ENCODE data around the gene CTF1. TPM values are rescaled to one million over a fixed set of nuclear protein-coding genes. Genes with fewer than 3 reads are reported as not detected.
"Not testable (repeated sequence)": the region's sequence is repeated elsewhere in the genome, so short reads cannot be mapped to it uniquely, and the experiment has no call there.

CTF1 gene
- total RNA-seq, 1 donor from 2014 or later = 6.5 TPM

GRCh38 chr16:30884760-30885159 lies 11.7 kb upstream of the CTF1 start:
- intact Hi-C loops (cut with DNase I) = no loop called here
- DNase-seq (no peak), ATAC-seq (ENCODE audit: poor library complexity) (no peak)

GRCh38 chr16:30885196-30885595 lies 11.2 kb upstream of the CTF1 start:
- no peak for ATAC-seq (ENCODE audit: poor library complexity)
- intact Hi-C loops (cut with DNase I) = no loop called here
- no peak for DNase-seq

DNA sequence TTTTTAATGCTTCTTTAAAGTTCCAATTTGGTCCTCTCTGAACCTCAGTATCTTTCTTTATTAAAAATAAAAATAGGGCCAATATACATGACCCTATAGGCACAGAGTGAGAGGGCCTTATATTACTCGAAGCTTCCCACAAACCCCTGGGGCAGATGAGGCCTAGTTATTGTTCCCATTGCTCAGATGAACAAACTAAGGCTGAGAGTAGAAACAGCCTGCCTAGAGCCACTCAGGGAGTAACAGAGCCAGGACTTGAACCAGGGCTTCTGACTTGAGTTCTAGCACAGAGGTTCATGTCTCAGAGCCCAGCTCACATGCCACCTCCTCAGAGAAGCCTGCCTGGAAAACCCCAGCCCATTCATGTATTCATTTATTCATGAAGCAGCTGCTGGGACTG lies 10.3 kb upstream of the CTF1 start:
- ATAC-seq (ENCODE audit: poor library complexity) (no peak), DNase-seq (no peak)
- intact Hi-C loops (cut with DNase I) = no loop called here

- ATAC-seq (ENCODE audit: poor library complexity) (no peak), DNase-seq (no peak)
- intact Hi-C loops (cut with DNase I) = no loop called here
Observed at GRCh38 chr16:30887927-30888326, 8.5 kb upstream of the CTF1 start.

DNA sequence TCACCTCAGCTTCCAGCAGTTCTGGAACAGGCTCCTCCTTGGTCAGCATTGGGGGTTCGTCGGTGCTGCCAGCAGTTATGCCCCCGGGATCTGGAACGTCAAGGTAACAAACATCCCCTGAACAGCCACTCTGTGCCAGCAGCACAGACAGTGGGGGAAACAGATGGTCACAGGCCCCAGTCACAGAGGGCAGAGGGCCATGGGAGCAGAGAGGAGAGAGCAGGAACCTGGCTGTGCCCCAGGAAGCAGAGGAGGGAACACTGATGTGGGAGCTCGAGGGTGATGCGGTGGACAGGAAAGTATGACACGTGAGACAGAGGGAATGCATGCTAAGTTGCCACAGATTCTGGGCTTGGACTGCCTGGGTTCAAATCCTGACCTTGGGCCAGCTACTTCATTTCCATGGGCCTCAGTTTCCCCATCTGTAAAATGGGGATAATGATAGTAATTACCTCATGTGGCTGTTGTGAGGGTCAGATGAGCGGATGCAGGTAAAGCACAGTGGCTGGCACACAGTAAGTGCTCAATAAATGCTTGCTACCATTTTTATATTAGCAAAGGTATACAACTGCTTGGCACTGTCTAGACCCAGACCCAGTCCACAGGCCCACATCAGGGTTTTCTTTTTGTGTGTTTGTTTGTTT lies 7.4 kb upstream of the CTF1 start:
- DNase-seq (no peak), ATAC-seq (ENCODE audit: poor library complexity) (no peak)
- intact Hi-C loops (cut with DNase I) = no loop called here

DNA sequence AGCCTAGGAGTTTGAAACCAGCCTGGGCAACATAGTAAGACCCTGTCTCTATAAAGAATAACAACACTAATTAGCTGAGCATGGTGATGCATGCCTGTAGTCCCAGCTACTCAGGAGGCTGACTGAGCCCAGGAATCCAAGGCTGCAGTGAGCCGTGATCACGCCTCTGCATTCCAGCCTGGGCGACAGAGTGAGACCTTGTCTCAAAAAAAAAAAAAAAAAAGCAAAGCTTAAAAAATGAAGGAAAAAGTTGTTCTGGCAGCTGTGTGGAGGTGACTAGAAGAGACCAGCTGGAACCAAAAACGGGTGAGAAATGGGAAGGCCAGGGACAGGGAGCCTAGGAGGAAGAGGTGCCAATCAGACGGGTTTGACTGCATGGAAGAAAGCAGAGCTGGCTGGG lies 6.7 kb upstream of the CTF1 start:
- intact Hi-C loops (cut with DNase I) = no loop called here
- ATAC-seq (ENCODE audit: poor library complexity) = no peak

DNA sequence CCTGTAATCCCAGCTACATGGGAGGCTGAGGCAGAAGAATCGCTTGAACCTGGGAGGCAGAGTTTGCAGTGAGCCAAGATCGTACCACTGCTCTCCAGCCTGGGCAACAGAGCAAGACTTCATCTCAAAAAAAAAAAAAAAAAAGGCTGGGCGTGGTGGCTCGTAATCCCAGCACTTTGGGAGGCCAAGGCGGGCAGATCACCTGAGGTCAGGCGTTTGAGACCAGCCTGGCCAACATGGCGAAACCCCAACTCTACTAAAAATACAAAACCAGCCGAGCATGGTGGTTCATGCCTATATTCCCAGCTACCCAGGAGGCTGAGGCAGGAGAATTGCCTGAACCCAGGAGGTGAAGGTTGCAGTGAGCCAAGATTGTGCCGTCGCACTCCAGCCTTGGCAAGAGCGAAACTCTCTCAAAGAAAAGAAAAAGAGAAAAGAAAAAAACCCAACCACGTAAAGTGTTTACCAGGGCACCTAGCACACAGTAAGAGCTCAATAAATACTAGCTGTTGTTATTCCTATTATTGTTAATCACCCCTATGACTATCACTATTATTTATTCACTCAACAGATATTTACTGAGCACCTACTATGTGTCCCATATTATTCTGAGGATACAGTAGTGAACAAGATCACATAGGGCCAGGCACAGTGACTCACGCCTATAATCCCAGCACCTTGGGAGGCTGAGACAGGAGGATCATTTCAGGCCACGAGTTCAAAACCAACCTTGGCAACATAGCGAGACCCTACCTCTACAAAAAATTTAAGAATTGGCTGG lies 5.2 kb upstream of the CTF1 start:
- DNase-seq; ATAC-seq (ENCODE audit: poor library complexity); intact Hi-C loops (cut with DNase I): not testable (repeated sequence)

More for the DNA sequence above, 6.7 kb upstream of the CTF1 start:
- DNase-seq = no peak

DNA sequence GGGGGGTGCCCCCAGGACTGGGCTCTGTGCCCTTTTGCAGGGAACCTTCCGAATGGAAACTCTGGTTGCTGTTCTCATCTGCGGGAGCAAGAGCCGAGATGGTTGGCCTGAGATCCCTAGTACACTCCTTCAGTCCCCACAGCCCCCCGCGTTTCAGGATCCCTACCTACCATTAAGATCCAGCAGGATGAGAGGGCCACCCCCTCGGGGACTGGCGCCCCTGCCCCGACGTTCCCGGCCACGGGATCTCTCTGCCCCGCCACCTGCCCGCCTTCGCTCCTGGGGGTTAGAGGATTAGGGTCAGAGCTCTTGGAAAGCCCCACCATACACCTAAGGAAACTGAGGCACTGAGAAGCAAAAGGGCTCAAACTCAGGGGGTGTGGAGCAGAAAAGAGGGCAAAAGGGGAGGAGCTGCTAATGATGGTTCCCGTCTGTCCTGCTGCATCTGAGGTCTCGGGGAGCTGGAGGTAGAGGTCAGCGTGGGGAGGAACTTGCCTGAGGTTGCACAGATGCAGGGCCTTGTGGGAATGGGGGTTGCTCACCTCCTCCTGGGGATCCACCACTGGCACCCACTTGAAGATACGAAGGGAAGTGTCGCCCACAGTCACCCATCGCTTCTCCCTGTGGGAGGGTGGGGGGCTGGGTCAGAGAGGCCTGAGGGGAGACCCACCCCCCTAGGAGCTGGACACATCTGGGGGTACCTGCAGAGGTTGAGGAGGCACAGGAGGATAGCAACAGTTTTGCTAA lies 3.6 kb upstream of the CTF1 start:
- intact Hi-C loops (cut with DNase I) = no loop called here
- ATAC-seq (ENCODE audit: poor library complexity) = no peak
- DNase-seq = no peak

GRCh38 chr16:30893417-30893743 lies 3.0 kb upstream of the CTF1 start:
- DNase-seq = no peak
- ATAC-seq (ENCODE audit: poor library complexity) = no peak
- intact Hi-C loops (cut with DNase I) = no loop called here

DNA sequence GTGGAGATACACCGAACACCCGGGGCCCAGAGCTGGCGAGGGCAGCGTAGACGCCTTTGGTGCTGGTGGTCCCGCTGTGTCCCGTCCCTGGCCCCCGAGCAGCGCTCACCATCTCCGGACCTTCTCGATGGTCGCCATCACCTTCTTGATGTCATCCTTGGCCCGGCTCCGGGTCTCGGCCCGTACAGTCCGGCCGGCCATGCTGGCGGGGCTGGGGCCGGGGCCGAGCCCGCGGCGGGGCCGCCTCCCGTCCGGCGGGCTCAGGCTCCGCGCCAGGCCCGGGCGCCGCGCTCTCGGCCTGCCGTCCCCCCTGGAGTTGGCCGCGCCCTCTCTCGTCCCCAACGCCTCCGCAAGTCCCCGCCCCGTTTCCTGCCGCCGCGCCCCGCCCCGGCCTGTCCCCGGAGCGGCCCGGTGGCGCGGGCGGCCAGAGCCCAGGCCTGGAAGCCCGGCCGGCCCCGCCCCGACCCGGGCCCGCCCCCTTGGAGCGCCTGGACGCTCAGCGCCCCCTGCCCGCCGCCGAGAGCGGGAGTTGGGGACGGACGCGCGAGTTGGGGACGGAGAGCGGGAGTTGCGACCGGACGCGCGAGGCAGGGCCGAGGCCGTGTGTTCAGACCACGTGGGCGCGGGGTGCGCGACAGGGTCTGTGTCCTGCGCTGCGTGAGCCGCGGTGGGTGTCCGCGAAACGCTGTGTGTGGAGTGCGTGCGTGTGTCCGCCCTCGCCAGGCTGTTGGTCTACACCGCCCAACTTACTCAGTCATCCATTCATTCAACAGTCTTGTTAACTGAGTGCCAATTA lies 2.5 kb upstream of the CTF1 start, which contains the start of gene BCL7C:
Gene BCL7C, minus strand, starts transcription at position 334 of the 796 bp plus-strand sequence. Its CDS starts 133 bp downstream, at position 201.
- ATAC-seq (ENCODE audit: poor library complexity) (peak; percentile 87), DNase-seq (peak; percentile 97)
- intact Hi-C loops (cut with DNase I) = no loop called here

GRCh38 chr16:30894540-30895368 lies 1.7 kb upstream of the CTF1 start:
- no peak for ATAC-seq (ENCODE audit: poor library complexity)
- intact Hi-C loops (cut with DNase I) = no loop called here
- DNase-seq = no peak

DNA sequence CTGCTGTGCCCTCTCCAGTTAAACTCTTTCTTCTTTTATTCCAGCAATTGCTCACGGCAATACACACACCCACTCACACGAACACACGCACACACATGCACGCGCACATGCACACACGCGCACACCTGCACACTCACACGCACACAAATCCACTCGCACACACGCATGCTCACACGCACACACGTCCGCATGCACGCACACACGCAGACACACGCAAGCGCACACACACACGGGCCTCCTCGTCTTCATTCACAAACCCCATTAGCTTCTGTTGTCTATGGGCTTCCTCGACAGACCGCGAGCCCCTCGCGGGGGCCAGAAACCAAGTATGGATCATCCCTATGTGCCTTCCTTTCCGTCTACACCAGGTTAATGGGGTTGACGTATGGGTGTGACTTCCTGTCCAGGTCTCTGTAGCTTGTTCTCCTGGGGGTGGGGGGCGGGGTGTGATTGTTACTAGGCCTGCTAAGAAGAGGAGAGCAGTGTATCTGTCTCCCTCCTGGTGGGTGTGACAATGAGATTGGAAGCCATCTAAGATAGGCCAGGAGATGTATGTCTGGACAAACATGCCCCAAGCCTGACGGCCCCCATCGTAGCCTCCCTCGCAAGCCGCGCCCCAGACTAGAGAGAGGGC lies 670 bp upstream of the CTF1 start:
- DNase-seq = no peak
- intact Hi-C loops (cut with DNase I) = no loop called here
- peak; percentile 0 for ATAC-seq (ENCODE audit: poor library complexity)

- DNase-seq = peak; percentile 96
- peak; percentile 74 for ATAC-seq (ENCODE audit: poor library complexity)
- intact Hi-C loops (cut with DNase I) = no loop called here
Observed at GRCh38 chr16:30896889-30897733, 697 bp downstream of the CTF1 start.

DNA sequence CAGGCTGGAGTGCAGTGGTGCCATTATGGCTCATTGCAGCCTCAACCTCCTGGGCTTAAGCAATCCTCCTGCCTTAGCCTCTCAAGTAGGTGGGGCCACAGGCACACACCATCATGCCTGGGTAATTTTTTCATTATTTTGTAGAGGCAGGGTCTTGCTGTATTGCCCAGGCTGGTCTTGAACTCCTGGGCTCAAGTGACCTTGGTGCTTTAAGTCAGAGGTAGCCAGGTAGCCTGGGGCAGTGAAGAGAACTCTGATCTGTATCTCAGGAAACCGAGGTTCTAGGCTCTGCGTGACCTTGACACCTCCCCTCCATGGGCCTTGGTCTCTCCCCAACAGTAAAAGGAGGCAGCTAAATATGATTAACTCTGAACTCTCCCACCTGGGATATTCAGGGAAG lies 3.4 kb downstream of the CTF1 start:
- ATAC-seq (ENCODE audit: poor library complexity) = no peak
- intact Hi-C loops (cut with DNase I) = loop anchor here (5.0 kb wide), 1 partner anchor 52 kb away; no protein-coding TSS in a partner anchor
- DNase-seq = no peak

DNA sequence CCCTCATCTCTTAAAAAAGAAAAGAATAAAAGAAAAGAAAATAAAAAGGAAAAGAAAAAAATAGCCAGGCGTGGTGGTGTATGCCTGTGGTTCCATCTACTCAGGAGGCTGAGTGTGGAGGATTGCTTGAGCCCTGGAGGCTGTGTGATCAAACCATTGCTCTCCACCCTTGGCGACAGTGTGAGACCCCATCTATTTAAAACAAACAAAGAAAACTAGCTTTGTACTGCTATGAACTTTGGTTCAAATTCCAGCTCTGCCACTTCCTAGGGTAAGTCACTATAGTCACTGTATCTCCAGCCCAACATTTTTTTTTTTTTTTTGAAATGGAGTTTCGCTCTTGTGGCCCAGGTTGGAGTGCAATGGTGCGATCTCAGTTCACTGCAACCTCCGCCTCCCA lies 4.2 kb downstream of the CTF1 start:
- no peak for DNase-seq
- intact Hi-C loops (cut with DNase I) = loop anchor here (5.0 kb wide), 1 partner anchor 53 kb away; no protein-coding TSS in a partner anchor
- no peak for ATAC-seq (ENCODE audit: poor library complexity)

- DNase-seq = no peak
- intact Hi-C loops (cut with DNase I) = loop anchor here (5.0 kb wide), 1 partner anchor 54 kb away; no protein-coding TSS in a partner anchor
- no peak for ATAC-seq (ENCODE audit: poor library complexity)
Observed at GRCh38 chr16:30901201-30902028, 5.0 kb downstream of the CTF1 start.

Data from Right ventricle myocardium superior (tissue), 1 donor.